Measurements from ENCODE around the gene ZFHX3. TPM values are rescaled to one million over a fixed set of nuclear protein-coding genes. Genes with fewer than 3 reads are reported as not detected.

The ZFHX3 gene
- total RNA-seq, 2 donors from 2014 or later, result 11.9 to 12.6 TPM

DNA sequence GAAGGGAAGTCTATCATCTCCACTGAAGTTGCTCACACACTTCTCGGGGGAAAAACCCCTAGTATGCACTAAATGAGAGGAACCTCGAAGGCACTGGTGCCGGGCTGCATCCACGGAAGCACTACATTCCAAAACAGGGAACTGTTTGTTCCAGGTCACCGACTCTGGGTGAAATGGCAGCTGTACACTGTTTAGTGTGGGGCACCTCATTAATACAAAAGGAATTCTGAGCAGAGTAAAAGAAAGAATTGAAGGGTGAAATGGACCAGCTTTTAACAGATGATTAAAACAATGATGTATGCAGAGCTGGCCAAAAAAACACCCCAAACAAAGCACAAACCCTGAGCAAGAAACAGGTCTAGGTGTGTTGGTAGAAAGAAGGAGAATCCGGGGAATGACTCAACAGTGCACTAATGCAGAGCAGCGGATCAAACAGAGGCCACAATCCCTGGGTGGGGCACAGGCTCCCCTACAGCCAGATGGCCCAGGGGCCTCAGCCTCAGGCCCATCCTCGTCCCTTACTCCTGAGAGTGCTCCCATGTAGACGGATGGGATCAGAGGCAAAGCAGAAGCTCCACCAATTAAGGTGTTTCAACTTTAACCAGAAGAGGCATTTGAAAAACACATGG lies 161.5 kb downstream of the ZFHX3 start:
- ATAC-seq (no peak), DNase-seq (no peak)
- intact Hi-C loops (cut with DNase I), result no loop called here

DNA sequence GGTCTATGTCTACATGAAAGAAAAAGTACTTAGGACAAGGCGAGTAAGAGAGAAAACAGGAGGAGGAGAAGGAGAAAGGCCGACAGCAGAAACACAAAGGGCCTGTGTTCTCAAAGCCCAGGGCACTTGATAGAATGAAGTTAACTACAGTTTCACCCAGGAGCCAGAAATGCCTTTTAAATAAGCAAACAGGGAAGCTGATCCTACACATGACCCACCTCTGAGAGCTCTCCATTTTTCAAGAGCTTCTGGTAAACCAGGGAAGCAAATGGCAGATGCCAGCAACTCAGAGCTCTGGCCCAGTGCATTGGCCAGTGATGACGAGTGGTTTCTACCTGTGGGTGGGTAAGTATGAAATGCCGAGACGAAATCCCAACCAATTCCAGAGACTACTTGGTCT lies 163.4 kb downstream of the ZFHX3 start:
- intact Hi-C loops (cut with DNase I), result no loop called here
- ATAC-seq (no peak), DNase-seq (no peak)

DNA sequence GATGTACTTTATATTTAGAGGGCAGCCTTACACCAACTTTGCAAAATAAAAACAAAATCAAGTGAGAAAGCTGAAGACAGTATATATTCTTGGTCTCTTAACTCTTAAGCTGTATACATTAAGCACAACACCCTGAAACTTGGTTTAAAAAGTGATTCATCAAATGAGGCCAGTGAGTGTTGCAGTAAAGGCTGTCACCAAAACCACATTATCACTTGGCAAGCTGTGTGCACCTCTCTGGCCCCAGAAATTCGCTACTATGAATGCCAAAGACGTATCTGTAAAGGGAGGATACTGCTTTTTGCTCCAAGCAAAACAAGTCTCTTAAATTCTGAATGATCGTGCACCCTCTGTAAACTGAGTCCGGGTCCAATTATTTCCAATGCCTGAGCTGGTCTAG lies 163.9 kb downstream of the ZFHX3 start:
- DNase-seq (no peak), ATAC-seq (no peak)
- intact Hi-C loops (cut with DNase I), result no loop called here

DNA sequence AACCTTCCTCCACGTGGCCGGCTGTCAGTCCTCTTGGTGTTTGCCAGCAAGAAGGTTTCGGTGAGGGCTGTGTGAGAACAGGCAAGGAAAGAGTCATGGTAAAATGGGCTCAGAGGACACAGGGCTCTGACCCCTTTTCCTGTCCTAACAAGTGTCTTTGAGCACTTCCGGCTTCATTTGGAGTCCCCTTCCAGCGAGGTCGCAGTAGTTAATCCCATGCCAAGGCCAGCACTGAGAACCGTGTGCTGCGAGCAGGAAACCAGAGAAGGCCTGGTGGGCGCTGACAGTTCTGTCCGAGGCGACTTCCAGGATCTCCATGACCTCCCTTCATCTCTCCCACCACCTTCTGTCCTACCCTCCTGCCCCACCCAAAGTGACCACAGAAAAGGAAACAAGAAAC lies 168.1 kb downstream of the ZFHX3 start:
- intact Hi-C loops (cut with DNase I), result no loop called here
- ATAC-seq (no peak), DNase-seq (no peak)

DNA sequence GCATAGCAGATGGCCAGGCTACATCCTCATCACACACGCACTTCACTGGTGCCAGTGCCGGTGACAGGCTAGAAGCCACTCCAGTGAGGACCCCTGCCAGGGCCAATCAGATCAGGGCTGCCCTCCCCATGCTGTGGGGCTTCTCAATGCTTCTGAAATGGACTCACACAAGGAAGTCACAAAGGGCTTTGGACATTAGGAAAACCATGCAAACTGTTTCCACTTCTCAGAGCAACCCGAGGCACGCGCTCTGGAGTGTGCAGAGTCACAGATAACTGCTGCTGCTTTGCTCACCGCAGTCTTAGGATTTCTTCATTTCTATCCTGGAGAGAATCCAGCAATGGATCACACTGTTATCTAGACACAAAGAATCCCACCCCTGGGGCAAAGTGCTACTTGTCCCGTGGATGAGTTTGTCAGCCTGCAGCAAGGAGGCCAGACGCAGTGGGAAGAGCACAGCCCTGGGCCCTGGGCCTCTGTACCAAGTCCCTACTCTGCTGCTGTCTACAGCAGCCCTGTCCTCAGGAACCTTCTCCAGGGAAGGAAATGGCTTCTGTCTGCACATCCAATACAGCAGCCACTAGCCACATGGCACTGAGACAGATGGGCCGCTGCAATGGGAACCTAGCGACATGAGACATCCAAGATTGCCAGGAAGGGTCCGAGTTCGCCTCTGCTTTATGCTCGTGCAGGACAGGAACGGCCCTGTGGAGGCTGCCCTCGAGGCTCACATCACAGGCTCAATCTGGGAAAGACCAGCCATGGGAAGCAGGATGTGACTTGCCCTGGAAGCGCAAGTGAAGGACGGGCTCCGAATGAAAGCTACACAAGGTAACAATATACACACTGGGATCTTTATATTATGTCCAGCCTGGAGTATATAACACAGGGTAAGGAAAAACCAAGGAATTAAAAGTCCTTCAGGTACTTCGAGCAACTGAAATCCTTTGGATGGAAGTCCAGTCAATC lies 169.3 kb downstream of the ZFHX3 start:
- no peak for DNase-seq
- intact Hi-C loops (cut with DNase I), result no loop called here
- peak; percentile 21 to 51 for ATAC-seq

DNA sequence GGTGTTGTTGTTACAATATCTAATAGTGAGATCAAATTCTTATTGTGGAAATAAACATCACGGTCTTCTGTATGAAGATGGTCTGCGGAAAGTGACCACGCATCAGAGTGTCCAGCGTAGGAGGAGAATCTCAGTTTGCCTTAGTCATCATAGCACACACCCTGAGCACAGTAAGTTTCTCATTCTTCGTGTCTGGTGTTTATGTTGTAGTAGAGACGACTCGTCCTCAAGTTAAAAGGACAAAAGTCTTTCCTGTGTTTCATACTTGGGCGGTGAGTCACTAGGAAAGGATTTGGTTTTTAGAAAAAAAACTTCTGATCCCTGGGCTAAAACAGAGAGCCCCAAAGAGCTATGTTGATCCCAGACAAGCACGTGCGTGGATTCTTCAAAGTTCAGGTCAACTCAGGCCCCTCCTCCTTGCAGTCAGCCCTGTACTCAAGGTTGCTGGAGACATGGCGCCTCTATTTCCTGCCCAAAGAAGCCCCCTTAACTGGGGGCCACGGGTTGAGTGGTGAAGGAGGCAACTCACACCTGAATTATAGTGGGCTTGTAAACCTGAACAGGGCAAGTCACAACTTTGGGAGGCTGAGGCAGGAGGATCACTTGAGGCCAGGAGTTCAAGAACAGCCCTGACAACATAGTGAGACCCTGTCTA lies 170.4 kb downstream of the ZFHX3 start:
- ATAC-seq, result peak in 1 of 2 donors; percentile 58
- intact Hi-C loops (cut with DNase I), result no loop called here
- DNase-seq, result no peak

DNA sequence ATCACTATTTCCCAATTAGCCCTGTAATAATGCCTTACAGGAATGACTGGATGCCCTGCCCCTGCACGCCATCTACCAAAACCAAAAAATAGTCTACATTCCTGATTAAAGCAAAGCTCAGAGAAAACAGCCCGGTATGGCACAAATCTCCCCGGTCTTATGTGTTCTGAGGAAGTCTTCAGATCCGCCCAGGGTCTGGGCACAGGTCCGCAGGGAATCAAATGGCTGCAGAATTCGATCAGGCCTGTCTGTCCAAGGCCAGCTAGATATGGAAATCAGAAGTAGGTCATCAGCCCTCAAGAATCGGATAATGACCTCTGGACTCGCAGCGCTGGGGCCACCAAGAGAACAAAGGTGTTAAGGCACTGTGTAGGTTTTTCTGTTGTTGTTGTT lies 171.0 kb downstream of the ZFHX3 start:
- intact Hi-C loops (cut with DNase I), result no loop called here
- ATAC-seq (no peak), DNase-seq (no peak)

DNA sequence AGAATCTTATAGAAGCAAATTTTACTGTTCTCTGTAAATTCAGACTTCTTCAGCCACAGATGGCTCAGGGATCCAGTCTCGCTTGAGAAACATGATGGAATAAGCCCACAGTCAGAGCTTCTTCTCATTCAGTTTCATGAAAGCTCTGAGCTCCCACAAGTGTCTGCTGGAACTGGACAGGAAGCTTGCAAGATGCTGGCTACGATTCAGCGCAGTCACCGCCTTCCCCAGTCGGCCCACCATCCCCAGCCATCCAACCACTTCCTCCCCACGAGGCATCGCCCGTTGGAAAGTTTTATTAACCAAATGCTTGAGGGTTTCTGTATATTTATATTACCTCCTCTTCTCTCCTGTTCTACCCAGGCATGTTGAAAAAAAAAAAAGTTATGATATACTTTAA lies 171.7 kb downstream of the ZFHX3 start:
- DNase-seq (peak; percentile 83), ATAC-seq (peak; percentile 81 to 86)
- intact Hi-C loops (cut with DNase I), result no loop called here

DNA sequence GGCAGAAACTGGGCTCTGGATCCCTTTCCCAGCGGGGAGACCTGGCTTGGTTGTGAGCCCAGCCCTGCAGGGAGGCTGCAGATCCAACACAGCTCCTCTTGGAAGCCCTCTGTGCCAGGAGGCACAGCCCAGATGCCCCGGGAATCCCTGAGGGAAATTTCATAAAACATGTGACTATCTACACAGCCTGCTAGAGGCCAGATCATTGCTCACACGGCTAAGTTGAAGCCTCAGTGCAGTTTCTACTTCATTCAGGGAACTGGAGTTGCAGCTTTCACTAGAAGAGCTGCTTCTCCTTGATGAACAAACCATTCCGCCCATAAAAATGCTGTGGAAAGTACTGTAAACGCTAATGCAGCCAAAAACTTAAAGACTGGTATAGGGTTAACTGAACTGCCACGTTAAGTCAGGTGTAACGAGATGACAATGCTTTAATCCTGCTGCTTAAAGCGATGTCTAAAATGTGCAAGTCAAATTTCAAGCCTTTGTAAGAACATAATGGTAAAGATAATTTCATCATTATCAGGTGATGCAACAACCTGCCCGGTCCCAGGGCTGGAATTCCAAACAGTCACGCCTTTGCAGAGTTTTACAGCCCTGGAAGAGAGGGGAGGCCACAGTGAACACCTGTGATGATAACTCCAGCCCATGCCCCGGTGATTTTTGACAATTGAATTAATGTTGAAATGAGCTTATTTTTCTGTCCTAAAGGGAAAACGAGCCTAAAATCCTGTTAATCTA lies 172.5 kb downstream of the ZFHX3 start:
- peak in 1 of 2 donors; percentile 24 for ATAC-seq
- intact Hi-C loops (cut with DNase I), result no loop called here
- no peak for DNase-seq

DNA sequence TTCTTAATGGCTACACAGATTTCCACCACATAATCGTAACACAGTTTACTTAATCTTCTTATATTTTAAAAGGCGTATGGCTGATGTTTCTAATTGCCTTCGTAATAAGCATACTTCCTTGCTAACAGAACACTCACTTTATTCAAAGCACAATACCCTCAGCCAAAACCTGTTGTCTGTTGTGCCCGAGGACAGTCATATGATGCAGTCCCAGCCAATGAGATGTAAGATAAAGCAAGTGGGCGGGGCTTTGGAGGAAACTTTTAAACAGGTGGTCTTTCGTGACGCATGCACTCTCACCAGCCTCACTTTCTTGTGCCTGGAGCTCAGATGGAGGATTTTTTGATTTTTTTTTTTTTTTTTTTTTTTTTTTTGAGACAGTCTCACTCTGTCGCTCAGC lies 174.1 kb downstream of the ZFHX3 start:
- ATAC-seq, result no peak
- intact Hi-C loops (cut with DNase I), result no loop called here
- DNase-seq, result no peak

DNA sequence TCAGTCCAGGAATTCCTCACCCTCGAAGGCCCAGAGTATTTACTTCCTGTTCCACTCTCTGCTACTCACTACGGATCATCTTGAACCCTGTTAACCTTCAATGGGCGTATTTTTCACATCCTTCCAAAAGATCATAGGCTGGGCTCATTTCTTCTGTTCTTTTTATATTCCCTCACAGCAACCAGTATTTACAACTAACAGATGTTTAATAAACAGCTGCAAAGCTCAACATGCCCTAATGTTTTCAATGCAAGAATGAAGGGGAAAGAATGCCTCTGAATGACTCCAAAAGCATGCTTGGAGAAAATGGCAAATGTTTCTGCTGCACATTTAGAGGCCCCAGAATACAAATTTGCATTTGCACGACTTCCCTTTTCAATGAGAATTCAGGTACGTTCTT lies 174.9 kb downstream of the ZFHX3 start:
- intact Hi-C loops (cut with DNase I), result no loop called here
- ATAC-seq (no peak), DNase-seq (no peak)

DNA sequence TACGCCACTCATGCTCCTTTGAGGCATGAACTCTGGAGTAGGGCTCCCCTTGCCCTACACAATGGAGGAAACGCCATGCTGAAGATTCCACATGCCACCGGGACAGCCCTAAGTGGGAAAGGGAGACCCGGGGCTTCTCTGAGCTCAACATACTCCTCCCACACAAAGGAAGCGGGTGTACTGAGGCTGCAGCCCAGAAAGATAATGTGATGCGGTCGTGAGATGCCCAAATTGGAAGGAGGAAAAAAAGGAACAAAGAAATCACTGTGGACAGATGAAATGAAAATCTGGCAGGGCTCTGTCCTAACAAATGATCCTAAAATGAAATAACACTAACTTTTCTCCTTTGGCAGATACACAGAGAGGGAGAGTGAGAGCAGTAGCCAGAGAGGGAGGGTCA lies 182.1 kb downstream of the ZFHX3 start:
- ATAC-seq (no peak), DNase-seq (no peak)
- intact Hi-C loops (cut with DNase I), result no loop called here

DNA sequence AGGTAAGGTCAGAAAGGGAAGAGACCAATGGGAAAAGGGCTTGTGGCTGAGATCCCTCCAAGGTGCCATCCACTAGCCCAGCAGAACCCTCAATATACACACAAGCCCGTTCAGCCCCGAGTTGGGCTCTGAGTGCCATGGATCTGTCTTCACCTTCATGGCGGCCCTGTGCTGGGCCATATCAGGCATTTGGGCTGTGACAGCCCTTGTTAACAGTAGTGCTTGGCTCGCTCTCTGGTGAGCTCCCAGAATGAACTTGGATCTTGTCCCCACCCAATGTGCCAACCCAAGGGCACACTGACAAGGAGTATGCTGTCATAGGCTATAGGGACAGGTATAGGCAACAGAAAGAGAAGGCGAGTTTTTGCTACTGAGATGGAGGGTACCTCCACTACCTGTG lies 182.7 kb downstream of the ZFHX3 start:
- DNase-seq (no peak), ATAC-seq (no peak)
- intact Hi-C loops (cut with DNase I), result no loop called here

DNA sequence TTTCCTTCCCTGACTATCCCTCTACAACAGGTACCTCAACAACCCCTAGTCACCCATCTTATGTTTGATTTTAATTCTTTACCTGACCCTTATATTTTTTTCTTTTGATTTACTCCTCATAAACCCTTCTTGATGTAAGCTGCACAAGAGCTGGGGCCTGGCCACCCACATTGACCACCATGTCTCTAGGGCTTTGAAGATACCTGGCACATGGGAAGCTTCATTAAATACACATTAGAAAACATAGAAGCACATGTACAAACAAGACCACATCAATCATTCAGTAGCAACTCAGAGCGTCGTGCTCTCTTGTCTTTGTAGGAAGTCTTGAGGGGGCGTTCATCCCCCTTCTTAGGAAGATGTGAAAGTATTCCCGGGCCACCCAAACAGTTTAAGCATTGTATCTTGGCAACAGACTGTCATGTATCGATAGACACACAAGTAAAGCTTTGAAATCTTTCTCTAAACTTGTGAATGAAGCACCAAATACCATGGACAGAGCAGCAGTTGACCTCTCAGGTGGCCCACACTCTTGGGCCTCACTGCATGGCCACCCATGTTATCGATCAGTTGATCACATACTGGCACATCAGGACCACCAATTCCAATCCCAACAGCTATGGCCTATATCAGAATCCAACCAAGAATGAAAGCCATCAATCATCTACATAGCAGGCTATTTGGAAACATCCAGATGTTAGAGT lies 183.6 kb downstream of the ZFHX3 start:
- DNase-seq (no peak), ATAC-seq (no peak)
- intact Hi-C loops (cut with DNase I), result no loop called here

DNA sequence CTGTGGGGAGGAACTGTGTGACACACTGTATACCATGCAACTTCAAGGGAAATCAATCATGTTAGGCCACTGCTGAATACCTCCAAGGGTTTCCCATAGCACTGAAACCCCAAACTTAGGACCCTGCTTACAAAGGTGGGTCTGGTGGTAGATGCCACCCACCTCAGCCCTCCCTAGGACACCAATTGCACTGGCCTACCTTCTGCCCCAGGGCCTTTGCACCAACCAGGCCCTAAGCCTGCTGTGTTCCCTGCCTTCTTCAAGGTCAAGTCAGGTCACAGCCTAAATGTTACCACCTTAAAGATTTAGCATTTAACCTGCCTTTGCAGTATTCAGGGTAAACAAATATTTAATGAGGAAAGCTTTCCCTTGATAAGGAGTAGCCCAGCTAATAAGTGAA lies 185.8 kb downstream of the ZFHX3 start:
- ATAC-seq, result no peak
- intact Hi-C loops (cut with DNase I), result no loop called here

DNA sequence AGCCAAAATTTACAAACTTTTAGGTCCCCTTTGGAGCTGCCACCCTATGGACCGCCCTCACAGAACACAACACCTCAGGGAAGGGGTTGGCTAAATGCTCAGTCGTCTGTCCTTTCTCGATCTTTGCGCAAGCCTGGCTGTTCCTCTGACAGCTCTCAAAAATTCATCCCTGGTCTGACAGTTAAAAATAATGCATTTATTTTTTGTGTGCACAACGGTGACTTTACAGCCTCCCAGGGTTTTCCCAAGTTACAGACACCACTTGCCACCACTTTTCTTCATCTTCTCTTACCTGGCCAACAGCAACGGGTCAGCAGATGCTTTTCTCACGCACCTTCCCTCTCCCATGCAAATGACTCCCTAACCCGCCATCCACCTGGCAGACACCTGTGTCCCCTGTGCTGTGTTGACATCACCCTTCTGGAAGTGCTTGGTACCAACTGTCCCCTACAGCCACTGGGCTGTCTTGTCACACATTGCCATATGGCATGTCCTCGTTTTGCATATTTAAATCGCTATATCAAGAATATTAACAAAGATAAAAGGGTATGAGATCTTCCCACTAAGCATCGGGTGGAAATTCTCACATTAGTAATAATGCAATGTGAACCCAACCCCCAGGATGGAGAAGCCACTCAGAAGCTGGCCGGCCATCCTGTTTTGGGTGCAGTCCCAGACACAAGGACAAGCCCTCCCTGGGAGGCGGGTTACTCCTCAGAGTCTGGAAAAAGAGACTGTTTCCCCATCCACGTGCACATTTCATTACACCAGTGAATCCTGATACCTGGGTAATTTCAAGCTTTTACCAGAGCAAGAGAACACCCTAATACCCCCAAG lies 187.0 kb downstream of the ZFHX3 start:
- intact Hi-C loops (cut with DNase I), result no loop called here
- ATAC-seq, result no peak
- DNase-seq, result no peak

More for the DNA sequence above, 185.8 kb downstream of the ZFHX3 start:
- DNase-seq, result no peak

DNA sequence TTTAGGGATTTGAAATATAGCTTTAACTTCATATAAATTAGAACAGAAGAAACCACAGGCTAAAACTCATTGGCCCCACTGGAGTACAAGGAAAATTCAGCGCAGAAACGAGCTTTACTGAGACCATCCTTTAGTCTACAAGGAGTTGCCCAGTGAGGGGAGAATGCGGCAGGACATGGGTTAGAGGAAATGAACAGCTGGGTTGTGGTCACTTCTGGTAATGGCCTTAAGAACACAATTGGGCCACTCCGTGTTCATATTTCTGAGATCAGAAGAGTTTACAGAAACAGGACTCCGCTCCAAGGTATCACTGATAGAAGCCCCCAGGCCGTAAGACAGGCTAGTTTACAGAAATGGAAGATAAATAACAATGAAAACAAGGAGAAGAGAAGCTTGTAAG lies 188.3 kb downstream of the ZFHX3 start:
- no peak for ATAC-seq
- DNase-seq, result no peak
- intact Hi-C loops (cut with DNase I), result no loop called here
